ENCODE data around the gene C1orf105.

C1orf105 gene

DNA sequence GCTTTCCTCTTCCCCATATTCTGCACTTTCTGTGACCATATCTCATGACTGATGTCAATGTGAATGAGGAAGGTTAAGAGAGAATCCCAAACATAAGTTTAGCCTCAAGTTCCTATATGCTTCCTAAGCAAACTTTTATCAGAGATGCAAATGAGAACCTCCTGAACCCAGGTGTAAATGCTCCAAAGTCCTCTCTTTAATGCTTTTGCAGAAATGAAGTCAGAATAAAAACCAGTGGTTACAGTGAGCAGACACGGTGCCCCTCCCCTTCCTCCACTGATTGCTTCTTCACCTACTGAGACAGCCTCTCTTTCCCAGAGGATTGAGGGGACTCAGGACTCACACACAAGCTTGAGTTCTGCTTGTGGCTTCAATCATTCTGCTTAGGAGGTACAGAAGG, 35.0 kb downstream of the C1orf105 start:
- in situ Hi-C loops (cut with MboI; ENCODE audit: low sequenced_read_pairs): no loop called here

GRCh38 chr1:172456344-172456769, 35.9 kb downstream of the C1orf105 start:
- in situ Hi-C loops (cut with MboI; ENCODE audit: low sequenced_read_pairs): no loop called here

DNA sequence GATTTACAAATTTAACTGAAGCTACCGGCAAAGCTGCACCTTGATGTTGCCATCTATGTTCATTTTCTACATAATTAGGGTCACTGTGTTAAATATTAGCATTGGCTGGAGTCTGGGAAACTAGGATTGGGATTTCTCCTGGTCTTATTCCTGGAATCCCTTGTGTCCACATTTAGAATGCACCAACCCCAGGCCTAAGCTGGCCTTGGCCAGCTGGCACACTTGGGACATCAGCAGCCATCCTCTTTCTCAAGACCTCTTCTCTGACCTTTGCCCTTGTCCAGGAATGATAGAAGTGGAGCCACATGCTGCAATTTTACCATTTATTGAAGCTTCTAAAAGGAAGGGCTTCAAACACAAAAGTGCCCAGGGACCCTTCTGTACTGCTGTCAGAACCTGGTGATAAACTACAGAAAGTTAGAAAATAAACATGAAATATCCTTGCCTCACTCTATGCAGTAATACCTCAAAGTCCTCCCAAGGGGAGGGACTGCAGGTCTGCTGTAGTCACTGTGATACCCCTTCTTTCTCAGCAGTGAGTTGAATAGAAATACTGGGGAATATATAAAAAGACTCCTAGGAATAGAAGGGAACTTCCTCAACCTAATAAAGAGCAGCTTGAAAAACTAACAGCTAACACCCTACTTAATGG, 37.1 kb downstream of the C1orf105 start:
- in situ Hi-C loops (cut with MboI; ENCODE audit: low sequenced_read_pairs): no loop called here

DNA sequence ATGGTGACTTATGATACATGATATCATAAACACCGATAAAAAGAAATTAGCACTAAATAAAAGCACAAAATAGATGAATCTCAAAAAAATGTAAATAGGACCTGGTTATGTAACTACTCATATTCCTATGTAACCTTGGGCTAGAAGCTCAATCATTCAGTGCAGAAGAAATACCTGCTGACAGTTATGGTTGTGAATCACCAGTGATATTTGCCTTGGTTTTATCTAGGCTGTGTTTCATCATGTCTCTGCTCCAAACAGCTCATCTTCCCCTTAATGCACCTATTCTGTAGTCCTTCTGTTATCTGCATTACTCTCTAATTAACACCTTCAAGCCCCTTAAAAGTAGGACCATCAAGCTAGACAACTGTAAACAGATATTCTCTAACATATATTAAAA, 39.7 kb downstream of the C1orf105 start:
- in situ Hi-C loops (cut with MboI; ENCODE audit: low sequenced_read_pairs): no loop called here

- in situ Hi-C loops (cut with MboI; ENCODE audit: low sequenced_read_pairs): no loop called here
Measured at GRCh38 chr1:172460887-172461315, 40.4 kb downstream of the C1orf105 start.

GRCh38 chr1:172465617-172466016, 45.1 kb downstream of the C1orf105 start:
- in situ Hi-C loops (cut with MboI; ENCODE audit: low sequenced_read_pairs): no loop called here

GRCh38 chr1:172466795-172467407, 46.4 kb downstream of the C1orf105 start:
- in situ Hi-C loops (cut with MboI; ENCODE audit: low sequenced_read_pairs): no loop called here

- in situ Hi-C loops (cut with MboI; ENCODE audit: low sequenced_read_pairs): no loop called here
Measured at GRCh38 chr1:172467446-172467845, 47.0 kb downstream of the C1orf105 start.

DNA sequence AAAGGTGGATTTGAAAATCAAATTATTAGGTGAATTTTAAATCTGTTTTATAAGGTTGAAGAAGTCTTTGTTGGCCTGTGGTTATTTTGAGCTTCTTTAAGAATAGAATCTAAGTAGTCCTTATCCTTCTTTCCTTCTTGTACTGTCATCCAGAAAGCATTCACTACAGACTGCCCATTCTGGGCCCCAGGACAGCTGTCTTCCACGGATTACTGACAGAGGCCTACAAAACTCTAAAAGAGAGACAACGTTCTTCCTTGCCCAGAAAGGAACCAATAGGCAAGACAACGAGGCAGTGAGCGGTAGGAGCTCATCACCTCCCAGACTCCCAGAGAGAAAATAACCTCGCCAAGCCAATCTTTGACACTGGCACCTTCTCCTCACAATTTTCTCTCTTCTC, 47.8 kb downstream of the C1orf105 start:
- in situ Hi-C loops (cut with MboI; ENCODE audit: low sequenced_read_pairs): no loop called here

DNA sequence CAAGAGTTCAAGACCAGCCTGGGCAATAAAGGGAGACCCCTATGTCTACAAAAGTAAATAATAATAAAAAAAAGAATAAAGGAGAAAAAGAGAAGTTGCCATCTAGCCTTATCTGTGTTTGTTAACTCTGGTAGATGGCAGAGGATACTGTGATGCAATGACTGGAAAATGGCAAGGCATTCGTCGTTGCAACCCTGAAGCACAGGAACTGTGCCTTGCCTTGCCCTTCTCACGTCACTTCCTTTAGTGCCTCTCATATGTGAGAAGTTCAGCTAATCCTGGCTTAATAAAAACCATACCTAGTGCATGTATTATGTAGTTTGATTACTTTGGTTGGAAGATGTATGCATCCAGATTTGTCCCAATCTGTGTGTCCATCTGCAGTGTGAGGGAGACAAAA, 49.2 kb downstream of the C1orf105 start:
- in situ Hi-C loops (cut with MboI; ENCODE audit: low sequenced_read_pairs): no loop called here

- in situ Hi-C loops (cut with MboI; ENCODE audit: low sequenced_read_pairs): no loop called here
Measured at GRCh38 chr1:172470149-172470548, 49.7 kb downstream of the C1orf105 start.

DNA sequence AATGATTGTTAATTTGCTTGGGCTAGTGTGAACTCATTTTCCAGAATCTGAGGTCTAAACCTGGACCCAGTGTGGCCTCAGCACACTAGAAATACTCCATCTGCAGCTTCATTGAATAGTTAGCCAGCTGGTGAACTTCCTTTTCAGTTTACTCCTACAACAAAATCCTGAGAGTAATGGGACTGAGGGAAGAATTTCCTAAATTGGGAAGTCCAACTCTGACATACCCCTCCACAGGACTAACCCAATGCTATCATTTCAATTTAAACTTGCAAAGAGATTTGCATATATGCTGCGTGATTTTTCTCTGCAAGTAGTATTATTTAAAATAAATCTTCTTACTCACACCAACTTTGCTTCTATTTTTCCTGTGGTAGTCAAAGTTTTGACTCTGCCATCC, 51.2 kb downstream of the C1orf105 start:
- in situ Hi-C loops (cut with MboI; ENCODE audit: low sequenced_read_pairs): no loop called here

DNA sequence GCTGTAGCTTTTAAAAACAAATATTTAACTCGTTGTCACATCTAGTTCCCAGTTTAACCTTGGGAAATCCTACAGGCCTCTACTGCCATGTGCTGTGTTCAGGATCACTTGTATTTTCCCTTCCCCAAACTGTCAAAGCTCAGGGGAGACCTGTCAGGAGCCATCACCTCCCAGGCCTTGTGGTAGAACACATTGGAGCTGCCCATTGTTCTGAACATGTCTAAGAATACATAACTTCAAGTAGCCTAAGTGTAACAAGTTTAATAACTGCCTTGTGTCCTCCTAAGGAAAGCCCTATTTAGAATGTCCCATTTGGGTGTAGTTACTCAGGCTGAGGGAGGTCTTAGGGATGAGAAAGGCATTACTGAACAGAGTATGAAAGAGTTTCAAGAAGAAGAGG, 52.0 kb downstream of the C1orf105 start:
- in situ Hi-C loops (cut with MboI; ENCODE audit: low sequenced_read_pairs): no loop called here

DNA sequence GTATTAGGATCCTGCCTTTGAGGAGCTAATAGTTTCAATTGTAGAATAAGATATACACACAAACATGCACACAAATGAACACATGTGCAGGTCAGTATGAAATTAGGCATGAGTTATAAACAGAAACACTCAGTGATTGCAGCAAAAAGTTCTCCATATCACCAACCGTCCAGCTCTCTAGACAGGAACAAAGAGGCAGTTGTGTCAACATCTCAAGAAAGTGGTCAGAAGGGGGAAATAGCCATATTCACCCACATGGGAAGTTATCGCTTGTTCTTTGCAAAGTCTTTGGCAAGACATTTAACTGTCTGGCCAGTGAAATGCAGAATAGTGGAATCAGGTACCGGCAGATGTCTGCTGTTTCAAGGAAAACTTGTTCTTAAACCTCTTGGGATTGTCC, 52.8 kb downstream of the C1orf105 start:
- in situ Hi-C loops (cut with MboI; ENCODE audit: low sequenced_read_pairs): no loop called here

DNA sequence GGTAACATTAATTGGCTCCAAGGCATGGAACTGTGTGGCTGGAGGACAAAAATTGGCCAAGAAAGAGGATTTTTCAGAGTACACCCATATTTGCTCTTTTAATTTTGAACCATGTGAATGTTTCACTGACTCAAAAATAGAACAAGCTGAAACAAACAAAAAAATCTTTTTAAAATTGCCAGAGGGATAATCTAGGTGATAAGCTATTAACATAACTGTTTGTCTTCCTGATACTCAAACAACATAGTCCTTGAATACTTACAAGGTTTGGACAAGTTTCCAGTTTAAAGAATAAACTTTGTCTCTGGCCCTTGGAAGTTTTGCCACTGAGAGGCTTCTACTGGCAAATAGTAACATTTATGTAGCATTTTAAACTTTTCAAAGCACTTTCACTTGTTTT, 53.4 kb downstream of the C1orf105 start:
- in situ Hi-C loops (cut with MboI; ENCODE audit: low sequenced_read_pairs): no loop called here

- in situ Hi-C loops (cut with MboI; ENCODE audit: low sequenced_read_pairs): no loop called here
Measured at GRCh38 chr1:172476218-172476811, 55.8 kb downstream of the C1orf105 start.

- in situ Hi-C loops (cut with MboI; ENCODE audit: low sequenced_read_pairs): no loop called here
Measured at GRCh38 chr1:172477216-172477615, 56.7 kb downstream of the C1orf105 start.

GRCh38 chr1:172477741-172478140, 57.3 kb downstream of the C1orf105 start:
- in situ Hi-C loops (cut with MboI; ENCODE audit: low sequenced_read_pairs): no loop called here

- in situ Hi-C loops (cut with MboI; ENCODE audit: low sequenced_read_pairs): no loop called here
Measured at GRCh38 chr1:172478485-172478884, 58.0 kb downstream of the C1orf105 start.

- in situ Hi-C loops (cut with MboI; ENCODE audit: low sequenced_read_pairs): no loop called here
Measured at GRCh38 chr1:172480431-172480830, 59.9 kb downstream of the C1orf105 start.

- in situ Hi-C loops (cut with MboI; ENCODE audit: low sequenced_read_pairs): no loop called here
Measured at GRCh38 chr1:172482044-172482443, 61.6 kb downstream of the C1orf105 start.

GRCh38 chr1:172483448-172483847, 63.0 kb downstream of the C1orf105 start:
- in situ Hi-C loops (cut with MboI; ENCODE audit: low sequenced_read_pairs): no loop called here

All from hTERT RPE-1 (cell line).